Stimulated activated CD4-positive, alpha-beta T cell treated with anti-CD3 and anti-CD28 coated beads, TNF-alpha, amount 100 ng/mL, for 24 hours (primary cell): ENCODE results near the gene NFAM1.

Source experiments
- DNase-seq, 3 experiments: peaks; one replicate each; pipeline ENCODE4 v3.0.0-alpha.2; 2020; ENCODE audit warnings: low read depth in 3 of 3

Gene NFAM1

GRCh38 chr22:42335839-42336378 is 96.3 kb downstream of the NFAM1 start:
- no peak for DNase-seq

GRCh38 chr22:42334875-42335512 is 97.2 kb downstream of the NFAM1 start:
- DNase-seq = no peak

GRCh38 chr22:42333544-42333943 is 98.7 kb downstream of the NFAM1 start:
- no peak for DNase-seq

GRCh38 chr22:42332089-42332488 is 100.1 kb downstream of the NFAM1 start:
- no peak for DNase-seq

GRCh38 chr22:42331014-42331413 is 101.2 kb downstream of the NFAM1 start:
- DNase-seq = no peak
